PFSK-1 (cell line): ENCODE results near the gene SEPTIN14.

Experiments
- POLR2AphosphoS5 ChIP-seq: IDR thresholded peaks from 2 replicates; pipeline ENCODE4 v1.6.1; 2012; ENCODE audit warnings: low read depth, mild to moderate bottlenecking, control low read depth, low read length, moderate library complexity
- TF ChIP-seq, protein P1 (sequence below), 2 experiments: IDR thresholded peaks; 2 replicates each; pipeline versions ENCODE4 v1.6.1 to v1.8.0; 2011 to 2012; ENCODE audit warnings: low read depth in 2 of 2, low read length in 2 of 2, control low read depth in 1 of 2, inconsistent platforms in 1 of 2, mild to moderate bottlenecking in 1 of 2, moderate library complexity in 1 of 2; ENCODE audit not compliant: insufficient read depth in 1 of 2

DNA sequence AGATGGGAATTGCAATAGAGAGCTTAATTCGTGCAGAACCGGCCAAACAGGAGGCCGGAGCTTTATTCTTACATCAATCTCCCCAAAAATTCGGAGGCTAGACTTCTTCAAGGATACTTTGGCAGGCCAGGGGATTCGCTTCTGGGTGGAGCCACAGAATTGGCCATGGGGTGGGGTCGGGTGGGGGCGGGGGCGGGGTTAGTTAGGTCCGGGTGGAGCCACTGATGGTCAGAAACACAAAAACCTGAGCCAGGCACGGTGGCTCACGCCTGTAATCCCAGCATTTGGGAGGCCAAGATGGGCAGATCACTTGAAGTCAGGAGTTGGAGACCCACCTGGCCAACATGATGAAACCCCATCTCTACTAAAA, 87.5 kb downstream of the SEPTIN14 start:
- no peak for TF ChIP-seq POLR2AphosphoS5
- TF ChIP-seq, protein P1, sequence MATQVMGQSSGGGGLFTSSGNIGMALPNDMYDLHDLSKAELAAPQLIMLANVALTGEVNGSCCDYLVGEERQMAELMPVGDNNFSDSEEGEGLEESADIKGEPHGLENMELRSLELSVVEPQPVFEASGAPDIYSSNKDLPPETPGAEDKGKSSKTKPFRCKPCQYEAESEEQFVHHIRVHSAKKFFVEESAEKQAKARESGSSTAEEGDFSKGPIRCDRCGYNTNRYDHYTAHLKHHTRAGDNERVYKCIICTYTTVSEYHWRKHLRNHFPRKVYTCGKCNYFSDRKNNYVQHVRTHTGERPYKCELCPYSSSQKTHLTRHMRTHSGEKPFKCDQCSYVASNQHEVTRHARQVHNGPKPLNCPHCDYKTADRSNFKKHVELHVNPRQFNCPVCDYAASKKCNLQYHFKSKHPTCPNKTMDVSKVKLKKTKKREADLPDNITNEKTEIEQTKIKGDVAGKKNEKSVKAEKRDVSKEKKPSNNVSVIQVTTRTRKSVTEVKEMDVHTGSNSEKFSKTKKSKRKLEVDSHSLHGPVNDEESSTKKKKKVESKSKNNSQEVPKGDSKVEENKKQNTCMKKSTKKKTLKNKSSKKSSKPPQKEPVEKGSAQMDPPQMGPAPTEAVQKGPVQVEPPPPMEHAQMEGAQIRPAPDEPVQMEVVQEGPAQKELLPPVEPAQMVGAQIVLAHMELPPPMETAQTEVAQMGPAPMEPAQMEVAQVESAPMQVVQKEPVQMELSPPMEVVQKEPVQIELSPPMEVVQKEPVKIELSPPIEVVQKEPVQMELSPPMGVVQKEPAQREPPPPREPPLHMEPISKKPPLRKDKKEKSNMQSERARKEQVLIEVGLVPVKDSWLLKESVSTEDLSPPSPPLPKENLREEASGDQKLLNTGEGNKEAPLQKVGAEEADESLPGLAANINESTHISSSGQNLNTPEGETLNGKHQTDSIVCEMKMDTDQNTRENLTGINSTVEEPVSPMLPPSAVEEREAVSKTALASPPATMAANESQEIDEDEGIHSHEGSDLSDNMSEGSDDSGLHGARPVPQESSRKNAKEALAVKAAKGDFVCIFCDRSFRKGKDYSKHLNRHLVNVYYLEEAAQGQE (IDR thresholded peaks at IDR 0.05; ENCODE audit: insufficient read depth in 1 of 2, low read depth in 2 of 2, low read length in 2 of 2) = no peak
